HUES48 (cell line): ENCODE measurements around the gene CFAP45.
"Not testable (repeated sequence)": the region's sequence is repeated elsewhere in the genome, so short reads cannot be mapped to it uniquely, and the experiment has no call there.

Experiments
- H3K27ac ChIP-seq: one replicate; pipeline ENCODE4 v1.7.0; 2013; ENCODE audit warnings: low read depth, low read length, inconsistent platforms
- H3K27me3 ChIP-seq: 2 replicates; pipeline ENCODE4 v1.6.1; 2013; ENCODE audit warnings: mild to moderate bottlenecking, low read length; ENCODE audit not compliant: control insufficient read depth, insufficient read depth
- H3K36me3 ChIP-seq: 2 replicates; pipeline ENCODE4 v1.6.1; 2013; ENCODE audit warnings: low read length; ENCODE audit not compliant: control insufficient read depth, insufficient read depth
- H3K4me1 ChIP-seq: 2 replicates; pipeline ENCODE4 v1.6.1; 2013; ENCODE audit warnings: mild to moderate bottlenecking, low read length; ENCODE audit not compliant: control insufficient read depth, insufficient read depth
- H3K4me3 ChIP-seq: 2 replicates; pipeline ENCODE4 v1.5.1; 2013; ENCODE audit warnings: mild to moderate bottlenecking, low read depth, low read length
- H3K9ac ChIP-seq: 2 replicates; pipeline ENCODE4 v1.6.1; 2013; ENCODE audit warnings: mild to moderate bottlenecking, low read depth, low read length, moderate library complexity
- H3K9me3 ChIP-seq: 2 replicates; pipeline ENCODE4 v1.6.1; 2013; ENCODE audit warnings: low read length; ENCODE audit not compliant: control insufficient read depth, insufficient read depth

The CFAP45 gene

DNA sequence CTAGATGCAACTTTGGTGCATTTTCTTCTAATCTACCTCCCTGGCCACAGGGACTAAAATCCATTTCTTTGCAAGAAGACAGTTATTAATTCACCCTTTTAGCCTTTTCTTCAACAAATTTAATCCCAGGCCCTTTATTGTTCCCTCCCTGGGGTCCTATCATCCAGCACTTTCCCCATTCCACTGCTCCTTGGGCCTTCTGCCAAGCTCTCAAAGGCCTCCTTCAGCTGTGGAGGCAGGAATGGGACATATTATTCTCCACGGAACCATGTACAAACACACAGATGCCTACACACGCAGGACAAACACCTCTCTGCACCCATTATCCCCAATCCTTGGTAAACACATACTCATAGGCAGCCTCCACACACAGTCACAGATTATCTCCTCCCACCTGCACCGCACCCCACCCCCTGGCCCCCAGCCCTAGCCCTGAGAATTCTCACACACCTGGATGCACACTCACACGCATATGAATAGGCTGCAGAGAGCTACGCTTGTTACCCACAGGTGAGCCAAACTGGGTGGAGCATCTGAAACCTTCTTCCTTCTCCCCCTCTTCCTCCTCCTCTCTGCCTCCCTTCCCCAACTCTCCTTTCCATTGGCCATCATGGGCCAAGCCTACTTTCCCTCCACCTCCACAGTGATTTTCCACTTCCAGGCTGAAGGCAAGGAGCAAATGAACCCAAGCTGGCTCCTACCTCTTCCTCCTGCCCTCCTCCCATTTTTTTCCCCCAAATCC, 13.7 kb upstream of the CFAP45 start:
- no peak overlapping the region for H3K27ac ChIP-seq
- no peaks in the 10 kb centered on the region for H3K9me3 ChIP-seq
- no peak overlapping the region for H3K4me3 ChIP-seq
- peaks cover 41% of the 10 kb centered on the region for H3K4me1 ChIP-seq
- no peaks in the 10 kb centered on the region for H3K27me3 ChIP-seq
- no peak overlapping the region for H3K9ac ChIP-seq
- peaks cover 4% of the 10 kb centered on the region; the same call in 1 of the 2 replicates for H3K36me3 ChIP-seq

DNA sequence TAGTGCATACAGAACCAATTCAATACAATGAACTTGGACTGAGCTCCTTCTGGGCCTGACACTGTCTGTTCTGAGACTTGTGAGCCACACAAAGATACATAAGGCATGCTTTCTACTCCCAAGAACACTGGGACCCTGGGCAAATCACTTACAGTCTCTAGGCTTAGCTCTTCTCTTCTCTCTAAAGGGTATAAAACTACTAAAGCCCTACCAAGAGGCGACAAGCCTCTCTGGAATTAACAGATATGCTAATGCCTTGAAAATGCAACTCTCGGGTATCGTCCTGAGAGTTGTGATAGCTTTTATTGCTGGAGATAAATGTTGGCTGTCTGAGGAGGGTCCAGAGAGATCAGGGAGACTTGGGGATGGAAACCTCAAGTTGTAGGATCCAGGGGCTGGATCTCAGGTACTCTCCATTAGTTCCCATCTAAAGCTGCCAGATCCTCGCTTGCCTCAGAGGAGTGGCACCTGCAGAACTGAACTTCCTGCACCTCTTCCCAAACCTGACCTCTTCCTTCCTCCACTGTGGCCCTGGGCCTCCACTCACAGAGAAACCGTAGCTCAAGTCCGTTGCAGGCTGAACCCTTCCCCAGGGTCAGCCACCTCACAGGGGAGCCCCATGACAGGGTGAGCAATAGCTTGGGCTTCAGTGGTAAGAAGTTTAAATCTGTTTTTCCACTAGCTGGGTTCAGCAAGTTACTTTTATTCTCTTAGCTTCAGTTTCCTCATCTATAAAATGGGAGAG, 11.5 kb upstream of the CFAP45 start:
- H3K9me3 ChIP-seq: no peaks in the 10 kb centered on the region
- no peaks in the 10 kb centered on the region for H3K36me3 ChIP-seq
- no peak overlapping the region for H3K9ac ChIP-seq
- peak overlapping the region; percentile 72 for H3K27ac ChIP-seq
- H3K4me1 ChIP-seq: peaks cover 37% of the 10 kb centered on the region
- H3K4me3 ChIP-seq: no peak overlapping the region
- H3K27me3 ChIP-seq: no peaks in the 10 kb centered on the region

DNA sequence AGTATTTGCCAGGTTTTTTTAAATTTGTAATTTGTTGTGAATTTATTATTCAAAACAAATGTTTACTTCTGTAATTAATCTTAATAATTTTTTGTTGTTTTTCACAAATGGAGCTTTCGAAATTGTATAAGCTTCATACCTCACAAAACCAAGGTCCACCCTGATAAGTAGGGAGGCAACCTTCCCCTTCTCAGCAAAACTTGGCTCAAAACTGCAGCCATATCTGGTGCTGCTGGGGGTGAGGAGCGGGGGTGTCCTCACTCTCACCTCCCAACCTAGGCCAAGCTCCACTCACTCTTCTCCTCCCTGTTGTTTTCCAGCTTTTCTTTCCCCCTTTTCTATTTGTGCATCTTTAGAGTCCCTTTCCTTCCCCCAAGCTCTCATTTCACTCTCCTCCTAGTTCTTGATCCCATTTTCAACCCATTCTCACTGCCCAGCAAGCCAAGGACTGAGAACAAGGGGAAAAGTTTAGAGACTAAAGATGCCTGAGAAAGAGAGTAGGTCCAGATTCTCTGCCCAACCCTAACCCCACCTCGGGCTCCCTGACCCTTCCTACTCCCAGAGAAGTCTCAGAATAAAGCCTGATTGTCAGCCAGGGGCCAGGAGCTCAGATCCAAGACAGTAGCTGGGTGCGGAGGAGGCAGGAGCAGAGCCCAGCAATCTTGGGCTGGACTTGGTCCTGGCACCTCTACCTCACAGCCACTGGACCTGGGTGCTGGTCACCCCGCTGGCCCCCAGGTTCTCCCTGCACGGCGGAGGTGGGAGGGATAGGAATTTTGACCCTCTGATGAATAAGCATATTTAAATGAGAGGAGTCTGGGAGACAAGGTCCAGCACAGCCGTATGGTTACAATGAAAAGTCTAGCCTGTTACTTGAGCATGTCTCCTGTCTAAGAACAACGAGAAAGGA, 8.3 kb upstream of the CFAP45 start:
- Histone ChIP-seq H3K4me3 (no peak overlapping the region), H3K9ac (no peak overlapping the region)

DNA sequence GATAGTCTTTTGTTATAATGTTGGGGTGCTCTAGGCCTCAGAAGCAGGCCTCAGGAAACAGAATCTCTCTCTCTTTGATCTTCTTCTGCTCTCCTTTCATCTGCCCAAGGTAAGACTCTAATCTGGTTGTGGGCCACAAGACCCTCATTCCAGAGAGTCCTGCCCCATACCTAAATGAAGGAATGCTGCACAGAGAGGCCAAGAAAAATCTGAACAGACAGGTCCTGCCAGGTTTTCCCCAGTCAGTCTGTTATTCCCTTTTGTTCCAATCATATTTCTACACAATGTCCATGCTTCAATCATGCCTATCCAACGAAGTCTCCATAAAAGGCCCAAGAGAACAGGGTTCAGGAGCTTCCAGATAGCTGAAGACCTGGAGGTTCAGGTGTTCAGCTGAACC, 7.0 kb upstream of the CFAP45 start:
- peaks cover 15% of the 10 kb centered on the region for H3K4me1 ChIP-seq
- H3K27me3 ChIP-seq: no peaks in the 10 kb centered on the region
- H3K9me3 ChIP-seq: no peaks in the 10 kb centered on the region

More for the DNA sequence above, 8.3 kb upstream of the CFAP45 start:
- no peaks in the 10 kb centered on the region for H3K27me3 ChIP-seq
- H3K4me1 ChIP-seq: peaks cover 15% of the 10 kb centered on the region
- no peaks in the 10 kb centered on the region for H3K9me3 ChIP-seq
- no peak overlapping the region for H3K27ac ChIP-seq
- H3K36me3 ChIP-seq: no peaks in the 10 kb centered on the region

DNA sequence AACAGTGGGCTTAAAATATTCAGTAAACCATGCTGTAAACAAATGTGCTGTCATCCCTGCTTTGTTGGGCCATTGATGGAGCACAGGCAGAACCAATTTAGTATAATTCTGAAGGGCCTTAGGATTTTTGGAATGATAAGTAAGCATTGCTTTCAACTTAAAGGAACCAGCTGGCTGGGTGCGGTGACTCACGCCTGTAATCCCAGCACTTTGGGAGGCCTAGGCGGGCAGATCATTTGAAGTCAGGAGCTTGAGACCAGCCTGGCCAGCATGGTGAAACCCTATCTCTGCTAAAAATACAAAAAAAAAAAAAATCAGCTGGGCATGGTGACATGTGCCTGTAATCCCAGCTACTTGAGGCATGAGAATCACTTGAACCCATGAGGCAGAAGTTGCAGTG, 4.1 kb upstream of the CFAP45 start:
- H3K9ac ChIP-seq, H3K36me3 ChIP-seq, H3K9me3 ChIP-seq, H3K4me1 ChIP-seq, H3K4me3 ChIP-seq, H3K27ac ChIP-seq: not testable (repeated sequence)
- peaks cover 15% of the 10 kb centered on the region for H3K27me3 ChIP-seq

More for the DNA sequence above, 7.0 kb upstream of the CFAP45 start:
- Histone ChIP-seq H3K4me3 (no peak overlapping the region), H3K36me3 (no peaks in the 10 kb centered on the region), H3K27ac (no peak overlapping the region), H3K9ac (no peak overlapping the region)

DNA sequence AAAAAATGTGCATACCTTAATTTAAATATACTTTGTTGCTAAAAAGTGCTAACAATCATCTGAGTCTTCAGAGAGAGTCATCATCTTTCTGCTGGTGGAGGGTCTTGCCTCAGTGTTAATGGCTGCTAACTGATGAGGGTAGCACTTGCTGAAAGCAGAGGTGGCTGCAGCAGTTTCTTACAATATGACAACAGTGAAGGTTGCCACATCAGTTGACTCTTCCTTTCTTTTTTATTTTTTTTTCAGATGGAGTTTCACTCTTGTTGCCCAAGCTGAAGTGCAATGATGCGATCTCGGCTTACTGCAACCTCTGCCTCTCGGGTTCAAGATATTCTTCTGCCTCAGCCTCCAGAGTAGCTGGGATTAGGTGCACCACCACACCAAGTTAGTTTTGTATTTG, 2.6 kb upstream of the CFAP45 start:
- H3K27ac ChIP-seq: no peak overlapping the region

DNA sequence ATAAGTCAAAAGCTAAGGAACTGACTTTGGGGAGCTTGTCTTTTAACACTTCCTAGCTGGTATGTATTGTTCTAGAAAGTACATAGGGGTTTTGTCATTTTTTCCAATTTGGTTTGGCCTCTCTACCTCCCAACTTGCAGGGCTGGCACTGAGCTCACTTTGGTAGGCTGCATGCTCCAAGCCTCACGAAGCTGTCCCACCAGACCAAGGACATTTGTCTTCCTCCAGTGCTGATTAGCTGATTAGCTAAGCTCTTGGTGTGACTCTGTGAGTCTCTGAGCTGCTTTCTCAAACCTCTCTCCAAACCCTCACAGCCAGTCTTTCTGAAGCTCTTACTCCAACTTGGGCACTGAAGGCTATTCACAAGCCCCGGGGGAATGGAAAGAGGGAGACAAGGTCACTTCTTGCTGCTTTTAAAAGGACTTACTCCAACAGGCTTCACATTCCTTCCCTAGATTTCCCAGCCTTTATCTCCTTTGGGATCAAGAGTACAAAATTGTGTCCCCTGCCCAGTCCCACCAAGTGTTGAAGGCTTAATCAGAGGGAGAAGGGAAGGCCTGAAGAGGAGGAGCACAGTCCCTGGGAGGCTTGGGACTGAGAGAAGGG, 893 bp upstream of the CFAP45 start:
- no peak overlapping the region for H3K9ac ChIP-seq

More for the DNA sequence above, 2.6 kb upstream of the CFAP45 start:
- no peaks in the 10 kb centered on the region for H3K9me3 ChIP-seq
- H3K36me3 ChIP-seq: no peaks in the 10 kb centered on the region
- H3K4me1 ChIP-seq: peaks cover 9% of the 10 kb centered on the region
- peaks cover 15% of the 10 kb centered on the region for H3K27me3 ChIP-seq
- H3K4me3 ChIP-seq: no peak overlapping the region
- H3K9ac ChIP-seq: no peak overlapping the region

DNA sequence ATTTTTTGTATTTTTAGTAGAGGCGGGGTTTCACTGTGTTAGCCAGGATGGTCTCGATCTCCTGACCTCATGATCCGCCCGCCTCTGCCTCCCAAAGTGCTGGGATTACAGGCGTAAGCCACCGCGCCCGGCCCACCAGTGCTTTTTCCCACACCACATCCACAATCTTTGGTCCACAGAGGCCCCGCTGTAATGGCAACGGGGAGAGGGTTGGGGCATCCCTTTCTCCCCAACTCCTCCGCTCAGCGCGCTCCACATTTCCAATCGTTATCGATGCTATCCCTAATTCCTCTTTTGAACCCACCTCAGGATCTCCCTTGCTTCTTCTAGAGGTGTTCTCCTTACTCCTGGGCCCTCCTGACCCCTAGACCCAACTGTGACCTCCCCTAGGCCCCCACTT, 331 bp downstream of the CFAP45 start:
- H3K4me3 ChIP-seq, H3K9ac ChIP-seq, H3K4me1 ChIP-seq, H3K9me3 ChIP-seq, H3K27ac ChIP-seq, H3K36me3 ChIP-seq: not testable (repeated sequence)
- peaks cover 15% of the 10 kb centered on the region for H3K27me3 ChIP-seq

More for the DNA sequence above, 893 bp upstream of the CFAP45 start:
- peaks cover 9% of the 10 kb centered on the region for H3K4me1 ChIP-seq
- no peak overlapping the region for H3K4me3 ChIP-seq
- H3K36me3 ChIP-seq: no peaks in the 10 kb centered on the region
- H3K9me3 ChIP-seq: no peaks in the 10 kb centered on the region
- peak overlapping the region; percentile 76 for H3K27ac ChIP-seq
- H3K27me3 ChIP-seq: peaks cover 15% of the 10 kb centered on the region

DNA sequence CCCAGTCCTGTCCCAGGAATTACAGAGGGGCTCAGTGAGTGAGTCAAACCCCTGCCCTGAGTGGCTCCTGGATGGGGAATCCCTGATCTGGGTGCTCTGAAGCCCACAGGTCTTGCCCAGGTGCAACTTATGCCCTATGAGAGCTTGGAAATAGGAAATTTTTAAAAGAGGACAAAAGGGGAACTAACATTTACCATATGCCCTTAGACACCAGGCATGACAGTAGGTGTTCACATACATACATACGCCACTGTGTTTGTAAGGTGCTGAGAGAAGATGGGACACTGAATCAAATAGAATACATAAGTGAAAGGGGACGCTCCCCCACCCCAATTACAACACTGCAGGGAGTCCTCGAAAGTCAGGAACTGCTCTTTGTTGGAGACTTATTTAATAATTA, 1.4 kb downstream of the CFAP45 start:
- no peaks in the 10 kb centered on the region for H3K36me3 ChIP-seq

DNA sequence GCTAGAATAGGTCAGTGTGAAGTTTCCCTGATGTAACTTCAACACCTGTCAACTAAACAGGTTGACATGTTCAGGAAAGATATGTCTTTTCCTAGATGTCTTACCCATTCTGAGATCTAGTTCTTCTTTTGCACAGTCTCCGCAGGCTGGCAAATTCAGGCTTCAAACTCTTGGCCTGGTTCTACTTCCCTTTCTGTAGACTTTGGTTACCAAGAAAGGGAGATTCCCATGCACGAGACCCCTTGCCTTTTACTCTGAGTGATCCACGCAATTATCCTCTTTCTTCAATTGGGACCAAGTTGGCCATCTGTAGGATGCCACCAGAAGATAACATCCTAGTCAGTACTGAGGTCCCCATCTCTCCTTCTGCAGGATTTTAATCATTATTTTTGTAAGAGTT, 2.0 kb downstream of the CFAP45 start:
- peaks cover 15% of the 10 kb centered on the region for H3K27me3 ChIP-seq
- no peak overlapping the region for H3K9ac ChIP-seq
- H3K27ac ChIP-seq: no peak overlapping the region
- no peaks in the 10 kb centered on the region for H3K9me3 ChIP-seq
- H3K4me3 ChIP-seq: no peak overlapping the region
- no peaks in the 10 kb centered on the region for H3K36me3 ChIP-seq
- peaks cover 12% of the 10 kb centered on the region for H3K4me1 ChIP-seq

More for the DNA sequence above, 1.4 kb downstream of the CFAP45 start:
- Histone ChIP-seq H3K4me3 (no peak overlapping the region), H3K4me1 (peaks cover 9% of the 10 kb centered on the region), H3K9ac (no peak overlapping the region), H3K27ac (no peak overlapping the region), H3K9me3 (no peaks in the 10 kb centered on the region), H3K27me3 (peaks cover 15% of the 10 kb centered on the region)
